ENCODE results near the gene TASP1.

Gene TASP1

DNA sequence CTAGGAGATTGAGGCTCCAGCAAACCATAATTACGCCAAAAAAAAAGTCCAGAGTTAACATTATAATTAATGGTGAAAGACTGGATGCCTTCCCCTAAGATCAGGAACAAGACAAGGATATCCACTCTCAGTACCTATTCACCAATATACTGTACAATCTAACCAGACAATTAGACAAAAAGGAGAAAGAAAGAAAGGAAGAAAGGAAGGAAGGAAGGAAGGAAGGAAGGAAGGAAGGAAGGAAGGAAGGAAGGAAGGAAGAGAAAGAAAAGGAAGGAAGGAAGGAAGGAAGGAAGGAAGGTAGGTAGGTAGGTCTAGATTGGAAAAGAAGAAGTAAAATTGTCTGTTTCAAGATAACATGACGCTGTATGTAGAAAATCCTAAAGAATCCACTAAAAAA is 50.7 kb downstream of the TASP1 start:
- no peak for DNase-seq (ENCODE audit: low spot score)
- in situ Hi-C loops (cut with MboI; ENCODE audit: low pct_unique_long_range_greater_than_20kb, low sequenced_read_pairs, unreplicated experiment), result no loop called here

DNA sequence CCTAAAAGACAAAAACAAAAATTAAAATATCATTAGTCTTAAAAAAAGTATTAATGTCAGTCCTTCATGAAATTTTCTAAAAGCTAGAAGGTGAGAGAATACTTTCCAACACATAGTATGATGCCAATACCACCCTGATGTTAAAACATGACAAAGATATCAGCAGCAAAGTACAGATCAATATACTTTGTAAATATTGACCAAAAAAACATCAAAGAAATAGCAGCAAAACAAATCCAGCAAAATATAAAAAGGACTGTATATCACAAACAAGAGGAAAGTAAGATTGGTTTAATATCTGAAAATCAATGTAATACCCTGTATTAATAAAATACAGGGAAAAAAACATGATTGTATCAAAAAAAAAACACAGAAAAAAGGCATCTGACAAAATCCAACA is 51.4 kb downstream of the TASP1 start:
- TF ChIP-seq CTCF (IDR thresholded peaks at IDR 0.05; ENCODE audit: extremely low read depth, insufficient read depth, missing control alignments), result no peak
- DNase-seq (ENCODE audit: low spot score), result no peak
- in situ Hi-C loops (cut with MboI; ENCODE audit: low pct_unique_long_range_greater_than_20kb, low sequenced_read_pairs, unreplicated experiment), result no loop called here

More for the DNA sequence above, 50.7 kb downstream of the TASP1 start:
- no peak for TF ChIP-seq CTCF (IDR thresholded peaks at IDR 0.05; ENCODE audit: extremely low read depth, insufficient read depth, missing control alignments)

DNA sequence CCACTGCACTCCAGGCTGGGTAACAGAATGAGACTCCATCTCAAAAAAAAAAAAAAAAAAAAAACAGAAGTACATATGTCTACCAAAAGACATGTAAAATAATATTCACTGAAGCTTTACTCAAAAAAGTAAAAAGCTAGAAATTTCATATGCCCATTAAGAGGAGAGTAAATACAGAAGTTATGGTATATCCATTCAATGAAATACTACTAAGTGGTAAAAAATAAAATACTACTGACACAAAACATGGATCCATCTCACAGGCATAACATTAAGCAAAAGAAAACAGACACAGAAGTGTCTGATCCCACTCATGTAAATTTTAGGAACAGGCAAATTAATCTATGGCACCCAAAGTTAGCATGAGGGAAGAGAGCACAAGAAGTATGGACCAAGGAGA is 52.6 kb downstream of the TASP1 start:
- in situ Hi-C loops (cut with MboI; ENCODE audit: low pct_unique_long_range_greater_than_20kb, low sequenced_read_pairs, unreplicated experiment), result no loop called here
- no peak for DNase-seq (ENCODE audit: low spot score)
- TF ChIP-seq CTCF (IDR thresholded peaks at IDR 0.05; ENCODE audit: extremely low read depth, insufficient read depth, missing control alignments), result no peak

DNA sequence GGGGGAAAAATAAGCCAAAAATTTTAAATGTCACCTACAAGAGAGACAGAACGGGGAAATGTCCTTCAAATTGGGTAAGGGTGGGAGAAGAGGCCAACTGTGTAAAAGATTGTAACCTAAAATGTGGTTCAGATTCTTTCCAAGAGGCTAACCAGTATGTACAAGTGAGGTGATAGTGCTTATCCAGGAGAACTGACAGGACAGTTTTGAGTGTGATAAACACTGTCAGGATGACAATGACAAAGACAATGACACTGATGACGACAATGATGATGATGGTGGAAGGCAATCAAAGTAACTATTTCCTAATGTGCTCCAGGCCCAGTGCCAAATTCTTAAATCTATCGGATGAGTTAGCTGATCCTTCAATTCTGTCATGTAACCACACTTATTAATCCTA is 57.3 kb downstream of the TASP1 start:
- no peak for DNase-seq (ENCODE audit: low spot score)
- in situ Hi-C loops (cut with MboI; ENCODE audit: low pct_unique_long_range_greater_than_20kb, low sequenced_read_pairs, unreplicated experiment), result no loop called here
- no peak for TF ChIP-seq CTCF (IDR thresholded peaks at IDR 0.05; ENCODE audit: extremely low read depth, insufficient read depth, missing control alignments)

DNA sequence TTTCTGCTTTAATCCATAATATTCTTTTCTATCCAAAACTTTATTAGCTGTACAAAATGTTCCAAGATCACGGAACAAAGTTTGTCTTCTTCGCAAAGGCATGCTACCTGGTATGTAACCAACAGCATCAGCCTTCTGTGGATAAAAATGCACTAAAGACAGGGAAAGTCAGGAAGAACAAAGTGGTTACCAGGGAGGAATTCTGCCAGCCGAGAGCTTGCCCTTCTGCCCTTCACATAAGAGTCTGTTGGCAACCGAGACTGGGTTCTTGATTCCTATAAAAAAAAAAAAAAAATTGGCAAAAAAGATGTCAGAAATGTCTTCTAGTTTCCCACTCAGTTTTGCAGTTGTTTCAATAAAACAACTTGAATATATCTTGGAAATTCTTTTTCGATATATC is 58.0 kb downstream of the TASP1 start:
- no peak for TF ChIP-seq CTCF (IDR thresholded peaks at IDR 0.05; ENCODE audit: extremely low read depth, insufficient read depth, missing control alignments)
- no peak for DNase-seq (ENCODE audit: low spot score)
- in situ Hi-C loops (cut with MboI; ENCODE audit: low pct_unique_long_range_greater_than_20kb, low sequenced_read_pairs, unreplicated experiment), result no loop called here

- TF ChIP-seq CTCF (IDR thresholded peaks at IDR 0.05; ENCODE audit: extremely low read depth, insufficient read depth, missing control alignments), result no peak
- in situ Hi-C loops (cut with MboI; ENCODE audit: low pct_unique_long_range_greater_than_20kb, low sequenced_read_pairs, unreplicated experiment), result loop anchor here (25.0 kb wide), 1 partner anchor 462 kb away; no protein-coding TSS in a partner anchor
- no peak for DNase-seq (ENCODE audit: low spot score)
Measured at GRCh38 chr20:13574071-13574470, 64.7 kb downstream of the TASP1 start.

DNA sequence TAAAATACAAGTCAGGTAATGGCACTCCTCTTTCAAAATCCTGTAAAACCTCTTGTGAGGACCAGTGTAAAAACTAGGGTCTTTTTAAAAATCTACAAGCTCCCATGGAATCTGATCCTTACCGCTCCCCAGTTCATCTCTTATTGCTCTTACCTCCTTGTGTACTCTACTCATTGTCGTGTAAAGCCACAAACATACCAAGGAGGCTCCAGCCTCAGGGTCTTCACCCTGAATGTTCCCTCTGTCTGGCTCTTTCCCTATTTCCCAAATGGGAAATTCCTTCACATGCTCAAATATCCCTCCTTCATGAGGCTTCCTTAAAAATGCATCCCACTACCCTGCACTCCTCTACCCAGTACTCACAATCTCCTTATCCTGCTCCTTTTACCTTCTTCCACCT is 67.1 kb downstream of the TASP1 start:
- in situ Hi-C loops (cut with MboI; ENCODE audit: low pct_unique_long_range_greater_than_20kb, low sequenced_read_pairs, unreplicated experiment), result loop anchor here (25.0 kb wide), 1 partner anchor 459 kb away; no protein-coding TSS in a partner anchor
- DNase-seq (ENCODE audit: low spot score), result no peak
- TF ChIP-seq CTCF (IDR thresholded peaks at IDR 0.05; ENCODE audit: extremely low read depth, insufficient read depth, missing control alignments), result no peak
